Measurements from ENCODE around the gene CDH16. TPM values are rescaled to one million over a fixed set of nuclear protein-coding genes. Genes with fewer than 3 reads are reported as not detected.

The CDH16 gene
- total and polyA plus RNA-seq, 12 donors: 0.15 to 0.59 (median 0.47) TPM; not detected in 7

- Histone ChIP-seq H3K9me3 (peaks cover 0 to 6% (median 0%) of the 10 kb centered on the region in 11 donors), H3K4me1 (peaks cover 0 to 26% (median 16%) of the 10 kb centered on the region in 9 donors), H3K27ac (no peak overlapping the region), H3K4me3 (no peak overlapping the region), H3K27me3 (peaks cover 0 to 58% (median 17%) of the 10 kb centered on the region in 7 donors), H3K36me3 (no peaks in the 10 kb centered on the region)
- DNase-seq: no peak
- no peak for ATAC-seq
- 81 to 82% methylated on average over 4 of the region's 4 CpGs for WGBS, 2 donors
- intact Hi-C loops (cut with DNase I): loop anchor here in 2 of 10 donors (10.0 kb wide), 2 partner anchors 56 to 234 kb away; partner anchors contain the start of gene MATCAP1 (in 1 of the 2)
- no peak for TF ChIP-seq CTCF (IDR thresholded peaks at IDR 0.05)
These were observed 32.5 kb upstream of the CDH16 start for GRCh38 chr16:66950971-66951790.

- Histone ChIP-seq H3K27me3 (peaks cover 0 to 58% (median 17%) of the 10 kb centered on the region in 7 donors), H3K36me3 (no peaks in the 10 kb centered on the region), H3K9me3 (peaks cover 0 to 6% (median 0%) of the 10 kb centered on the region in 11 donors), H3K4me1 (peaks cover 0 to 26% (median 16%) of the 10 kb centered on the region in 9 donors), H3K4me3 (no peak overlapping the region), H3K27ac (no peak overlapping the region)
- DNase-seq: no peak
- intact Hi-C loops (cut with DNase I): loop anchor here in 2 of 10 donors (10.0 kb wide), 2 partner anchors 56 to 234 kb away; partner anchors contain the start of gene MATCAP1 (in 1 of the 2)
- WGBS, 2 donors: 86 to 91% methylated on average over 2 of the region's 2 CpGs
- TF ChIP-seq CTCF (IDR thresholded peaks at IDR 0.05): no peak
- no peak for ATAC-seq
These were observed 31.8 kb upstream of the CDH16 start for GRCh38 chr16:66950437-66950836.

GRCh38 chr16:66949472-66949871 lies 30.8 kb upstream of the CDH16 start:
- intact Hi-C loops (cut with DNase I): loop anchor here in 2 of 10 donors (5.0 kb wide), 1 partner anchor 52 kb away; no protein-coding TSS in a partner anchor
- Histone ChIP-seq H3K4me3 (no peak overlapping the region), H3K36me3 (no peaks in the 10 kb centered on the region), H3K9me3 (peaks cover 0 to 6% (median 0%) of the 10 kb centered on the region in 11 donors), H3K4me1 (peaks cover 0 to 26% (median 16%) of the 10 kb centered on the region in 9 donors), H3K27ac (no peak overlapping the region), H3K27me3 (peaks cover 0 to 58% (median 17%) of the 10 kb centered on the region in 7 donors)
- ATAC-seq (no peak), DNase-seq (no peak)
- no peak for TF ChIP-seq CTCF (IDR thresholded peaks at IDR 0.05)
- WGBS, 2 donors: 66 to 74% methylated on average over 6 of the region's 6 CpGs

GRCh38 chr16:66948837-66949225 lies 30.1 kb upstream of the CDH16 start:
- Histone ChIP-seq H3K36me3 (peaks cover 0 to 5% (median 0%) of the 10 kb centered on the region in 9 donors), H3K27me3 (peaks cover 0 to 55% (median 17%) of the 10 kb centered on the region in 7 donors), H3K4me3 (peak overlapping the region in 9 of 10 donors; percentile 35 to 74 (median 57)), H3K9me3 (peaks cover 0 to 6% (median 0%) of the 10 kb centered on the region in 11 donors), H3K27ac (no peak overlapping the region), H3K4me1 (peaks cover 0 to 26% (median 16%) of the 10 kb centered on the region in 9 donors)
- no peak for TF ChIP-seq CTCF (IDR thresholded peaks at IDR 0.05)
- peak in 3 of 8 donors; percentile 2 to 4 (median 2) for ATAC-seq
- intact Hi-C loops (cut with DNase I): loop anchor here in 2 of 10 donors (5.0 kb wide), 1 partner anchor 52 kb away; no protein-coding TSS in a partner anchor
- 25 to 29% methylated on average over 21 of the region's 21 CpGs for WGBS, 2 donors
- no peak for DNase-seq
